ENCODE measurements around the gene QKI.
"Not testable (repeated sequence)": the region's sequence is repeated elsewhere in the genome, so short reads cannot be mapped to it uniquely, and the experiment has no call there.

QKI gene

DNA sequence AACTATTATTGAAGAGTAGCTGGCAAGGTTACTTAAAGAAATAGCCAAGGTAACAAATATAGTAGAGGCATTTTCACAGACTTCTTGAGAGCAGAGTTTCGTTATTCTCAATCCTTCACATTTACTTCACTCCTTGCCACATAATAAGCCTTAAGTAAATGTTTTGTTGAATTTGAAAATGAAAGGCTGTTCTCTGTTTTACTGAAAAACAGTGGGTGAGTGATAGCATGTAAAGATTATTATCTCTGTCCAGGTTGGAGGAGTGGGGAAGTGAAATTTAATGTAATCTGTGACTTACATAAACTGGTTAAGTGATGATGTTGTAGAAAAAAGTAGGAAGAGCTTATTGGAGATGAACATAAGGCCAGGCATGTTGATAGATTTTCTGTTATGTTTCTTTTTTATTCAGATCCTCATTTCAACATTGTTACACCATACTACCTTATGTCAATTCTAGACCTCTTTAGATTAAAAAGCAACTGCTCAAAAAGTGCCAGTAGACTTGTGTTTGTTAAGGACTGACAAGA, 55.0 kb downstream of the QKI start:
- Histone ChIP-seq H3K9ac (no peak overlapping the region), H3K36me3 (ENCODE audit: control insufficient read depth, insufficient read depth, low read length) (no peaks in the 10 kb centered on the region), H3K27me3 (ENCODE audit: control insufficient read depth, insufficient read depth, low read length) (no peaks in the 10 kb centered on the region), H3K27ac (no peak overlapping the region), H3K4me1 (no peaks in the 10 kb centered on the region), H3K9me3 (ENCODE audit: control insufficient read depth, low read length) (no peaks in the 10 kb centered on the region), H2AFZ (no peak overlapping the region), H3K4me3 (ENCODE audit: low read depth, low read length) (no peak overlapping the region), H3K4me2 (ENCODE audit: low read length) (no peak overlapping the region), H3K79me2 (peaks cover 28% of the 10 kb centered on the region)
- TF ChIP-seq, protein P1, sequence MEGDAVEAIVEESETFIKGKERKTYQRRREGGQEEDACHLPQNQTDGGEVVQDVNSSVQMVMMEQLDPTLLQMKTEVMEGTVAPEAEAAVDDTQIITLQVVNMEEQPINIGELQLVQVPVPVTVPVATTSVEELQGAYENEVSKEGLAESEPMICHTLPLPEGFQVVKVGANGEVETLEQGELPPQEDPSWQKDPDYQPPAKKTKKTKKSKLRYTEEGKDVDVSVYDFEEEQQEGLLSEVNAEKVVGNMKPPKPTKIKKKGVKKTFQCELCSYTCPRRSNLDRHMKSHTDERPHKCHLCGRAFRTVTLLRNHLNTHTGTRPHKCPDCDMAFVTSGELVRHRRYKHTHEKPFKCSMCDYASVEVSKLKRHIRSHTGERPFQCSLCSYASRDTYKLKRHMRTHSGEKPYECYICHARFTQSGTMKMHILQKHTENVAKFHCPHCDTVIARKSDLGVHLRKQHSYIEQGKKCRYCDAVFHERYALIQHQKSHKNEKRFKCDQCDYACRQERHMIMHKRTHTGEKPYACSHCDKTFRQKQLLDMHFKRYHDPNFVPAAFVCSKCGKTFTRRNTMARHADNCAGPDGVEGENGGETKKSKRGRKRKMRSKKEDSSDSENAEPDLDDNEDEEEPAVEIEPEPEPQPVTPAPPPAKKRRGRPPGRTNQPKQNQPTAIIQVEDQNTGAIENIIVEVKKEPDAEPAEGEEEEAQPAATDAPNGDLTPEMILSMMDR (IDR thresholded peaks at IDR 0.05), result no peak

DNA sequence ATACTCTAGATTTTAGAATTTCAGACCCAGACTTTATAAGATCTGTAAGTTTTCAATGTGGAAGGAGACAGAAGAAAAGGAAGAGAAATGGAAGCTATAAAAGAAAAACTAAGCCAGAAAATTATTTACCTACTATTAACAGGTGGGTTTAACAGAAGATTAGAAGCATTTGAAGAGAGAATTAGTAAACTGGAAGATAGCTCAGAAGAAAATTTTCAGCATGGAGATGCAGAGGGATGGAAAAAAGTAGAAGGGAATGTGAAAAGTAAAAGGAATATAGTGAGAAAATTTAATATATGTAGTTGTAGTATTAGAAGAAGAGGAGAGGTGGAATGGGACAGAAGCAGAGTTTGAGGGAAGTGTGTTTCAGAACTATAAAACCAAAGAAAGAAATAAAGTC, 56.1 kb downstream of the QKI start:
- H3K4me2 ChIP-seq (ENCODE audit: low read length), result no peak overlapping the region
- H3K27ac ChIP-seq, result no peak overlapping the region
- no peak overlapping the region for H3K9ac ChIP-seq
- no peak overlapping the region for H3K4me3 ChIP-seq (ENCODE audit: low read depth, low read length)
- no peaks in the 10 kb centered on the region for H3K36me3 ChIP-seq (ENCODE audit: control insufficient read depth, insufficient read depth, low read length)
- no peak overlapping the region for H2AFZ ChIP-seq
- H3K79me2 ChIP-seq, result peaks cover 25% of the 10 kb centered on the region
- no peaks in the 10 kb centered on the region for H3K4me1 ChIP-seq
- TF ChIP-seq, protein P1 (IDR thresholded peaks at IDR 0.05), result no peak
- H3K27me3 ChIP-seq (ENCODE audit: control insufficient read depth, insufficient read depth, low read length), result no peaks in the 10 kb centered on the region
- no peaks in the 10 kb centered on the region for H3K9me3 ChIP-seq (ENCODE audit: control insufficient read depth, low read length)

DNA sequence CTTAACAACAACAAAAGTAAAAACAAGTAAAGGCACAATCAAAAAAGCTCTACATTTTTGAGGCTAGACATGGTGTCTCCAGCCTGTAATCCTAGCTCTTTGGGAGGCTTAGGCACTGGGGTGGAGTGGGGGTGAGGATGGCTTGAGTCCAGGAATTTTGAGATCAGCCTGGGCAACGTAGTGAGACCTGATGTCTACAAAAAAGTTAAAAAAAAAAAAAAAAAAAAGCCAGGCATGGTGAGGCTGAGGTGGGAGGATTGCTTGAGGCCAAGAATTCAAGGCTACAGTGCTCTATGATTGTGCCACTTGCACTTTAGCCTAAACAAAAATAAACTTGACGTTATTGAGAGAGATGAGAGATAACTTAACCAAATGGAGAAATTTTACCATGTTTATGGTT, 60.1 kb downstream of the QKI start:
- no peak overlapping the region for H3K9ac ChIP-seq
- no peak overlapping the region for H3K4me2 ChIP-seq (ENCODE audit: low read length)
- TF ChIP-seq, protein P1 (IDR thresholded peaks at IDR 0.05), result no peak
- no peaks in the 10 kb centered on the region for H3K4me1 ChIP-seq
- no peaks in the 10 kb centered on the region for H3K9me3 ChIP-seq (ENCODE audit: control insufficient read depth, low read length)
- no peaks in the 10 kb centered on the region for H3K36me3 ChIP-seq (ENCODE audit: control insufficient read depth, insufficient read depth, low read length)
- H2AFZ ChIP-seq, result no peak overlapping the region
- H3K27ac ChIP-seq, result no peak overlapping the region
- no peak overlapping the region for H3K4me3 ChIP-seq (ENCODE audit: low read depth, low read length)
- H3K79me2 ChIP-seq, result peaks cover 30% of the 10 kb centered on the region
- no peaks in the 10 kb centered on the region for H3K27me3 ChIP-seq (ENCODE audit: control insufficient read depth, insufficient read depth, low read length)

DNA sequence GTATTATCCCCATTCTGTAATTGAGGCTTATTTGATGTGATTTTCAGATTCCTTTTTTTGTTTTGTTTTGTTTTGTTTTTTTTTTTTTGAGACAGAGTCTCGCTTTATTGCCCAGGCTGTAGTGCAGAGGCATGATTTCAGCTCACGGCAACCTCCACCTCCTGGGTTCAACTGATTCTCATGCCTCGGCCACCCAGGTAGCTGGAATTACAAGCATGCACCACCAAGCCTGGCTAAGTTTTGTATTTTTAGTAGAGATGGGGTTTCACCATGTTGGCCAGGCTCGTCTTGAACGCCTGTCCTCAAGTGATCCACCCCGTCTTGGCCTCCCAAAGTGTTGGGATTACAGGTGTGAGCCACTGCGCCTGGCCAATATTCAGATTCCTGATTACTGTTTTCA, 62.4 kb downstream of the QKI start:
- not testable (repeated sequence) for H3K27me3 ChIP-seq (ENCODE audit: control insufficient read depth, insufficient read depth, low read length); H3K4me2 ChIP-seq (ENCODE audit: low read length); H3K9ac ChIP-seq; H3K4me3 ChIP-seq (ENCODE audit: low read depth, low read length); H2AFZ ChIP-seq; H3K27ac ChIP-seq; H3K9me3 ChIP-seq (ENCODE audit: control insufficient read depth, low read length); H3K4me1 ChIP-seq; H3K36me3 ChIP-seq (ENCODE audit: control insufficient read depth, insufficient read depth, low read length)
- H3K79me2 ChIP-seq, result peaks cover 21% of the 10 kb centered on the region

DNA sequence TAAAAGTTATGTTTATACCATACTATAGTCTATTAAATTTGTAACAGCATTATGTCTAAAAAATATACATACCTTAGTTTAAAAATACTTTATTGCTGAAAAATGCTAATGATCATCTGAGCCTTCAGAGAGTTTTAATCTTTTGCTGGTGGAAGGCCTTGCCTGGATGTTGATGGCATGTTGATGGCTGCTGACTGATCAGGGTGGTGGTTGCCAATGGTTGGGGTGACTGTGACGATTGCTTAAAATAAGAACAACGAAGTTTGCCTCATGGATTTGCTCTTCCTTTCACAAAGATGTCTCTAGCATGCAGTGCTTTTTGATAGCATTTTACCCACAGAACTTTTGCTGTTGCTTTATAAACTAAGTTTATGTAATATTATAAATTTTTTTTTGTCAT, 68.6 kb downstream of the QKI start:
- TF ChIP-seq, protein P1 (IDR thresholded peaks at IDR 0.05), result no peak
- Histone ChIP-seq H3K4me2 (ENCODE audit: low read length) (no peak overlapping the region), H3K36me3 (ENCODE audit: control insufficient read depth, insufficient read depth, low read length) (no peaks in the 10 kb centered on the region), H3K9ac (no peak overlapping the region), H3K9me3 (ENCODE audit: control insufficient read depth, low read length) (no peaks in the 10 kb centered on the region), H3K27ac (no peak overlapping the region), H3K79me2 (peaks cover 11% of the 10 kb centered on the region), H2AFZ (no peak overlapping the region), H3K4me3 (ENCODE audit: low read depth, low read length) (no peak overlapping the region), H3K27me3 (ENCODE audit: control insufficient read depth, insufficient read depth, low read length) (no peaks in the 10 kb centered on the region), H3K4me1 (no peaks in the 10 kb centered on the region)

All from parathyroid adenoma (tissue), 2 donors.